DND-41 (cell line): ENCODE data around the gene P2RY2.

Source experiments
- ATAC-seq: fragments of 200-7000 bp; cut with Tn5 transposase; 3 replicates; pipeline ENCODE4 v1.9.1; 2021; ENCODE audit warnings: low read depth; ENCODE audit not compliant: insufficient read depth
- DNase-seq: peaks from one replicate; pipeline ENCODE4 v3.0.0-alpha.2; 2020
- H2AFZ ChIP-seq: 2 replicates; pipeline ENCODE4 v1.6.0; 2012; ENCODE audit warnings: low read depth, low read length
- H3K27ac ChIP-seq: 2 replicates; pipeline ENCODE4 v1.5.1; 2012; ENCODE audit warnings: low read length, inconsistent platforms
- H3K27me3 ChIP-seq: fragments of 200-600 bp; sonication (generic); 2 replicates; pipeline ENCODE4 v1.6.0; 2012; ENCODE audit warnings: low read length, mild to moderate bottlenecking, inconsistent platforms; ENCODE audit not compliant: insufficient read depth, poor library complexity
- H3K36me3 ChIP-seq: 2 replicates; pipeline ENCODE4 v1.5.1; 2012; ENCODE audit warnings: low read length, inconsistent platforms; ENCODE audit not compliant: insufficient read depth
- H3K4me1 ChIP-seq: 2 replicates; pipeline ENCODE4 v1.5.1; 2012; ENCODE audit warnings: mild to moderate bottlenecking, low read length; ENCODE audit not compliant: insufficient read depth
- H3K4me2 ChIP-seq: 2 replicates; pipeline ENCODE4 v1.6.0; 2012; ENCODE audit warnings: mild to moderate bottlenecking, moderate library complexity, low read length, inconsistent platforms; ENCODE audit not compliant: insufficient read depth
- H3K4me3 ChIP-seq, 2 experiments: fragments of 200-600 bp in 1 of 2; shearing (Covaris generic) in 1 of 2; 2 replicates each; pipeline ENCODE4 v1.5.1; 2012 to 2016; ENCODE audit warnings: inconsistent platforms in 2 of 2, low read length in 2 of 2, mild to moderate bottlenecking in 2 of 2, low read depth in 1 of 2, moderate library complexity in 1 of 2
- H3K79me2 ChIP-seq: 2 replicates; pipeline ENCODE4 v1.6.0; 2012; ENCODE audit warnings: low read length, inconsistent platforms; ENCODE audit not compliant: insufficient read depth
- H3K9ac ChIP-seq: 2 replicates; pipeline ENCODE4 v1.6.0; 2012; ENCODE audit warnings: low read depth, mild to moderate bottlenecking, inconsistent platforms, low read length, moderate library complexity
- H3K9me3 ChIP-seq: 2 replicates; pipeline ENCODE4 v1.5.1; 2012; ENCODE audit warnings: low read length, moderate library complexity, mild to moderate bottlenecking, inconsistent platforms; ENCODE audit not compliant: insufficient read depth, severe bottlenecking
- H4K20me1 ChIP-seq: 2 replicates; pipeline ENCODE4 v1.6.0; 2012; ENCODE audit warnings: low read length; ENCODE audit not compliant: insufficient read depth
- EZH2 ChIP-seq: IDR thresholded peaks from 3 replicates; pipeline ENCODE4 v1.6.1; 2012; ENCODE audit warnings: borderline replicate concordance, low read depth, mild to moderate bottlenecking, moderate library complexity, low read length, inconsistent platforms; ENCODE audit not compliant: severe bottlenecking
- TF ChIP-seq, protein P1 (sequence below): IDR thresholded peaks from 2 replicates; pipeline ENCODE4 v1.5.1; 2012; ENCODE audit warnings: borderline replicate concordance, low read length, moderate library complexity, mild to moderate bottlenecking; ENCODE audit not compliant: poor library complexity, severe bottlenecking; ENCODE audit errors: extremely low read depth

P2RY2 gene

DNA sequence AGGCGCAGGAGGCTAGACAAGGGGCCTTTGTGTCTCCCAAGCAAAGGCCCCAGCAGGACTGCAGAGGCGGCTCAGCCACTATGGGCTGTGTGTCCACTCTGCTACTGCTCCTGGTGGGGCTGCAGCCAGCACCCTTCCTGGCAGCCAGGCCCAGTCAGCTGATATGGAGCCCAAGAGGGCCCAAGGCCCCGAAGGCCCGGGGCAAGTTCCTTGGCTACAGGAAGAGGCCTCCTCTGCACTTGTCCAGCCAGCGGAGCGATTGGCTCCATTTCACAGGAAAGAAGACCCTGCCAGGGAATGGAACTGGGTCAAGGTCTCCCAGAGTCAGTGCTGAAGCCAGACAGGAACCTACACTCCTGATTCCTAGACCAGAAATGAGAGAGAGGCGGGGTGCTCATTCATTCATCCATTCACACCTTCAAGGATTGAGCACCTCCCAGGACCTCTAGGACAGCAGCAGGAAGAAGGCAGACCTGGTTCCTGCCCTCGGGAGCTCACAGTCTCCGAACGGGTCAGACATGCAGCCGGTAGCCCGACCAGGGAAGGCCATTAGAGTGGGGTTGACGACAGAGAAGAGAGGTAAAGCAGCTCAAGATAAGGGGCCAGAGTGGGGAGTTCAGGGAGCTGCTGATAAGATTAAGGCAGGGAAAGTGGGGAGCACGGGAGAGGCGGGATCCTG is 811 bp upstream of the P2RY2 start:
- no peak for TF ChIP-seq EZH2
- Histone ChIP-seq H3K36me3 (no peaks in the 10 kb centered on the region), H3K79me2 (no peaks in the 10 kb centered on the region), H2AFZ (no peak overlapping the region), H3K9me3 (no peaks in the 10 kb centered on the region), H3K4me3 (no peak overlapping the region), H3K4me2 (no peak overlapping the region), H3K27me3 (no peaks in the 10 kb centered on the region), H3K4me1 (peaks cover 23% of the 10 kb centered on the region), H3K9ac (no peak overlapping the region), H4K20me1 (no peaks in the 10 kb centered on the region), H3K27ac (no peak overlapping the region)
- ATAC-seq (no peak), DNase-seq (no peak)

DNA sequence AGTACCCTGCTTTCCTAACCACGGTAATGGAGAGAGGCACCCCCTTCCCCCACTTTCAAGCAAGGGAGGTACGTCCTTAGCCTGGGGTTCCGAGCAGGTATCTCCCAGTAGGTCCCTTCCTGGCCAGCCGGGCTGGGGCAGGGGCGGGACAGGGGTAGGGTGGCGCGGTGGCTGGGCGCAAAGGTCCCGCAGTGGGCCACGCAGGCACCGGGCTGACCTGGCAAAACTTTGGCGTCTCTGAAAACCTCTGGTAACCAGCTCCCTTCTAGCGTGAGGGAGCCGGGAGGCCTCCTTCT is 323 bp upstream of the P2RY2 start:
- DNase-seq, result no peak
- Histone ChIP-seq H2AFZ (no peak overlapping the region), H3K36me3 (no peaks in the 10 kb centered on the region), H3K27me3 (no peaks in the 10 kb centered on the region), H3K79me2 (no peaks in the 10 kb centered on the region), H3K9me3 (no peaks in the 10 kb centered on the region), H3K27ac (no peak overlapping the region), H3K4me2 (no peak overlapping the region), H3K9ac (no peak overlapping the region), H3K4me1 (peaks cover 24% of the 10 kb centered on the region), H4K20me1 (no peaks in the 10 kb centered on the region), H3K4me3 (no peak overlapping the region)
- no peak for ATAC-seq
- TF ChIP-seq, protein P1, sequence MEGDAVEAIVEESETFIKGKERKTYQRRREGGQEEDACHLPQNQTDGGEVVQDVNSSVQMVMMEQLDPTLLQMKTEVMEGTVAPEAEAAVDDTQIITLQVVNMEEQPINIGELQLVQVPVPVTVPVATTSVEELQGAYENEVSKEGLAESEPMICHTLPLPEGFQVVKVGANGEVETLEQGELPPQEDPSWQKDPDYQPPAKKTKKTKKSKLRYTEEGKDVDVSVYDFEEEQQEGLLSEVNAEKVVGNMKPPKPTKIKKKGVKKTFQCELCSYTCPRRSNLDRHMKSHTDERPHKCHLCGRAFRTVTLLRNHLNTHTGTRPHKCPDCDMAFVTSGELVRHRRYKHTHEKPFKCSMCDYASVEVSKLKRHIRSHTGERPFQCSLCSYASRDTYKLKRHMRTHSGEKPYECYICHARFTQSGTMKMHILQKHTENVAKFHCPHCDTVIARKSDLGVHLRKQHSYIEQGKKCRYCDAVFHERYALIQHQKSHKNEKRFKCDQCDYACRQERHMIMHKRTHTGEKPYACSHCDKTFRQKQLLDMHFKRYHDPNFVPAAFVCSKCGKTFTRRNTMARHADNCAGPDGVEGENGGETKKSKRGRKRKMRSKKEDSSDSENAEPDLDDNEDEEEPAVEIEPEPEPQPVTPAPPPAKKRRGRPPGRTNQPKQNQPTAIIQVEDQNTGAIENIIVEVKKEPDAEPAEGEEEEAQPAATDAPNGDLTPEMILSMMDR, result no peak
- no peak for TF ChIP-seq EZH2

DNA sequence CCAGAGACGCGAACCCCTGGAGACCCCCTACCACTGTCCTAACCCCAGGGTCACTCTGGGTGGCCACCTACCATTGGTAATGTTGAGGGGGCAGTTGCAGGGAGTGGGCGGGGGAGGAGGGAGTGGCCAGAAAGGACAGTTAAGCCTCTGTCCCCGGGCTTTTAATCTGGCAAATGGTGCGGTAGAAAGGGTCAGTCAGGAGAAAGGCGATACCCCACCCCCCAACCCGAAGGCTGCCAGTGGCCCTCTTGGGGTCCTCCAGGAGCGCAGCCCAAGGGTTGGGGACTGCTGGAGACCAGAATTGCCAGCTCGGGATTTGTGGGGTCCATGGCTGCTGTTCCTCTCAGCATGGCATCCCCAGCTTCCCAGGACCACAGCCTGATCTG is 742 bp downstream of the P2RY2 start:
- Histone ChIP-seq H3K27ac (no peak overlapping the region), H3K36me3 (no peaks in the 10 kb centered on the region), H3K4me1 (peaks cover 32% of the 10 kb centered on the region), H2AFZ (no peak overlapping the region), H3K9ac (no peak overlapping the region), H3K4me2 (no peak overlapping the region), H3K79me2 (no peaks in the 10 kb centered on the region), H3K27me3 (no peaks in the 10 kb centered on the region), H3K4me3 (no peak overlapping the region), H4K20me1 (no peaks in the 10 kb centered on the region), H3K9me3 (no peaks in the 10 kb centered on the region)
- TF ChIP-seq, protein P1, result no peak
- no peak for TF ChIP-seq EZH2
- ATAC-seq, result no peak
- DNase-seq, result no peak

DNA sequence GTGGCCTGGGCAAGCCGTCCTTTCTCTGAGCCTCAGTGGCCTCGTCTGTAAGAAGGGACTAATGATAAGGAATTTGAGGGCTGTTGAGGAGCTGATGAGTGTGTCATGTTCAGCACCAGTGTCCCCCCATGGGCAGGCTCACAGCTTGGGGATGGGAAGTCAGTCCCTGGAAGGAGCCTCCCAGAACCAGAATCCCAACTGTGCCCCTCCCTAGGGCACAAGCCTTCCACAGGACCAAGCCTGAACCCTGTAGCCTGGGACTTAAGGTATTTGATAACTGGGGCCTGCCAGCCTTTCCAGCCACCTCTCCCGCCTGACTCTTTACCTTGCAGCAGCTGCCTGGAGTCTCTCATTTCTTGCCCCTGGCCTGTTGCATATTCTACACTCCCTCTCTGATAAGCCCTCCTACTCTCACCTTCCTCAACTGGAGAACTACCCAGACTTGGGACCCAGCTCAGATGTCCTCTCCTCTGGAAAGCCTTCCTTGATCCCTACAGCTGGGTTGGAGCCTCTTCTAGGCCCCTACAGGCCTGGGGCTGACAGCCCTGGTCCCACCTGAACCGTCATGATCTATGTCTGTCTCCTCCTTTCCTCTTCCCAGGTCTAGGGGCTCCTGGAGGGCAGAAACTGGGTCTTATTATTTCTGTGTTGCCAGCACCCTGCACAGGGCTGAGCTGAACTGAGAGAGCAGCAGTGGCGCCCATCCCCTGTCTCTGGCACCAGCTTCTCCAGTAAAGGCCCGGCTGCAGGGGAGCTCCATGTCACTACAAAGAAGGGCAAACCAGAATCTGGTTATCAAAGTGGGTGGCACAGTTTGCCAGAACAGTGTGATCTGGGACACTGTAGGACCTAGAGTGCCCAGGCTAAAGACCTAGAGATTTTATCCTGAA is 1.6 kb downstream of the P2RY2 start:
- Histone ChIP-seq H3K36me3 (no peaks in the 10 kb centered on the region), H3K27me3 (no peaks in the 10 kb centered on the region), H2AFZ (no peak overlapping the region), H3K9ac (no peak overlapping the region), H3K79me2 (no peaks in the 10 kb centered on the region), H3K4me3 (no peak overlapping the region), H3K9me3 (no peaks in the 10 kb centered on the region), H4K20me1 (no peaks in the 10 kb centered on the region), H3K4me1 (peaks cover 38% of the 10 kb centered on the region), H3K27ac (peak overlapping the region; percentile 29; the same call in 1 of the 2 replicates), H3K4me2 (no peak overlapping the region)
- no peak for ATAC-seq
- DNase-seq, result no peak
- TF ChIP-seq, protein P1, result no peak
- no peak for TF ChIP-seq EZH2
